T-helper 1 cell treated with Interleukin-12 subunit alpha and Interleukin-12 subunit beta and Interleukin-4 antibody, amounts not matched to agents 30 μg/mL and 1 μg/mL, for 36 hours (primary cell): Measurements from ENCODE around the gene EXOG.

ENCODE experiments used
- H3K27ac Mint-ChIP-seq: one replicate; pipeline ENCODE4 v1.8.0; 2021; ENCODE audit warnings: mild to moderate bottlenecking, mixed read lengths
- H3K27me3 Mint-ChIP-seq: one replicate; pipeline ENCODE4 v1.8.0; 2021; ENCODE audit warnings: low read depth, mixed read lengths
- H3K36me3 Mint-ChIP-seq: one replicate; pipeline ENCODE4 v1.8.0; 2021; ENCODE audit warnings: low read depth, mixed read lengths
- H3K4me1 Mint-ChIP-seq: one replicate; pipeline ENCODE4 v1.8.0; 2021; ENCODE audit warnings: low read depth, mixed read lengths
- H3K4me3 Mint-ChIP-seq: one replicate; pipeline ENCODE4 v1.8.0; 2021; ENCODE audit warnings: mild to moderate bottlenecking, moderate library complexity, mixed read lengths
- H3K9me3 Mint-ChIP-seq: one replicate; pipeline ENCODE4 v1.8.0; 2021; ENCODE audit warnings: mixed read lengths

Gene EXOG

DNA sequence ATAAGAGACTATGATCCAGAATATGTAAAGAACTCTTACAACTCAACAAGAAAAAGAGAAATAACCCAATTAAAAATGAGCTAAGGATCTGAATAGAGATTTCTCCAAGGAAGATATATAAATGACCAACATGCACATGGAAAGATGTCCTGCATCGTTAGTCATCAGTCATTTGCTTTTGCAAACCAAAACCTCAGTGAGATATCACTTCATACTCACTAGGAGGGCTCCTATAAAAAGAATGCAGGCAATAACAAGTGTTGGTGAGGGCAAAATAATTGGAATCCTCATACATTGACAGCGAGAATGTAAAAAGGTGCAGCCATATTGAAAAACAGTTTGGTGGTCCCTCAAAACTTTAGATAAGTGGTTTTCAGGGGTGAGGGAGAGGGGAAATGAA lies 56.9 kb downstream of the EXOG start:
- Mint-ChIP-seq H3K36me3 (no peaks in the 10 kb centered on the region), H3K27ac (no peak overlapping the region), H3K4me3 (no peak overlapping the region), H3K4me1 (no peaks in the 10 kb centered on the region), H3K27me3 (peaks cover 3% of the 10 kb centered on the region), H3K9me3 (no peaks in the 10 kb centered on the region)

DNA sequence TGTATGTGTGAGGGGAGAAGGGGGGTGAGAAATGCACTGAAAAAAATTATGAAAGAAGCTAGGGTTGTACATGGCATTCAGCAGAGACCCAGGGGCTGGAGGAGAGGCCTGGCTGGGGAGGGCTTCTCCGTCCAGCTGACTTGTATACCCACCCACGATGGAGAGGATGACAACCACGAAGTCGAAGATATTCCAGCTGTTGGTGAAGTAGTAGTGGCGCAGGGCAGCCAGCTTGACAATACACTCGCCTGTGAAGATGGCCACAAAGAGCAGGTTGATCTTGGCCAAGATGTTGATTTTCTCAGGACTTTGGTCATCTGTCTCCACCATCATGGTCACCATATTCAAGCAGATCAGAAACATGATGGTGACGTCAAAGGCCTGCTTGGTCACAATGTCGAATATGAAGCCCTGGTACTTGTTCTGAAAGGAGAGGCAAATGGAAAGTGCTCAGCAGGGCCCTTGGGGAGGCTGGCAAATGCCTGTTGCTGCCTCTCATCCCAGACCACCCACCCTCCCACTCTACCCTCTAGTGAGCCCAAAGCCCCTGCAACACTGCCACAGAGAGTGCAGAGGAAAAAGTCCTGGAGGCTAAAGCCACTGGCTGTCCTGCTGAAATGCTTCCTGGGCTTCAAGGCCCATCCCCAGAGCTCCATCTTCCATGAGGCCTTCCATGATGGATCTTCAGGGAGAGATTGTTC lies 58.1 kb downstream of the EXOG start:
- no peaks in the 10 kb centered on the region for H3K9me3 Mint-ChIP-seq
- no peak overlapping the region for H3K4me3 Mint-ChIP-seq
- H3K4me1 Mint-ChIP-seq, result no peaks in the 10 kb centered on the region
- peaks cover 3% of the 10 kb centered on the region for H3K27me3 Mint-ChIP-seq
- no peaks in the 10 kb centered on the region for H3K36me3 Mint-ChIP-seq
- no peak overlapping the region for H3K27ac Mint-ChIP-seq

DNA sequence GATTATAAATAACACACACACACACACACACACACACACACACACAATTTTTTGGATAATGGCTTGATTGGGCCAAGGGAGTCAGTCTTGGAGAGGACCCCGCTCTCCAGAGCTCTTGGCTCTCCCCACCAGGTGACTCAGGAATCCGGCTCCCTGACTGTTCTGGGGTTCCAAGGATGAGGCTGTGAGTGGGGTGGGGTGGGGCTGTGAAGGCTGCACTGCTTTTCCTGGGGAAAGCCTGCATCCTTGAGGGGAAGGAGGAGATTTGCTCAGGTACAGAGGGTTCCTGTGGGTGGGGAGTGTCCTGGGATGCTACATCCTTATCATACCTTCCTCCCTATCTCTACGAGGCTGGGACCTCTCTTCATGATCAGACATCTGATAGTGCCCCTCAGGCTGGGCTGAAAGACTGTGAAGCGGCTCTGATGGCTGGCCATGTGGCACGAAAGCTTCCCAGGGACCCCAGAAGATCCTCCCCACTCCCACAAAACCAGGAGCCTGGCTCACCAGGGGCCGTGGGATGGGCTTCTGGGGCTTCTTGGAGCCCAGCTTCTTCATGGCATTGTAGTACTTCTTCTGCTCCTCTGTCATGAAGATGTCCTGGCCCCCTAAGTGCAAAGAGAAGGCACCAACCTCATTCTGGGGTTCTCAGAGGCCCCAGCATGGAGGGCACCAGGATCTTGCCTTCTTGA lies 59.2 kb downstream of the EXOG start:
- no peaks in the 10 kb centered on the region for H3K36me3 Mint-ChIP-seq
- no peak overlapping the region for H3K27ac Mint-ChIP-seq
- peaks cover 3% of the 10 kb centered on the region for H3K27me3 Mint-ChIP-seq
- no peaks in the 10 kb centered on the region for H3K4me1 Mint-ChIP-seq
- no peaks in the 10 kb centered on the region for H3K9me3 Mint-ChIP-seq
- H3K4me3 Mint-ChIP-seq, result no peak overlapping the region

DNA sequence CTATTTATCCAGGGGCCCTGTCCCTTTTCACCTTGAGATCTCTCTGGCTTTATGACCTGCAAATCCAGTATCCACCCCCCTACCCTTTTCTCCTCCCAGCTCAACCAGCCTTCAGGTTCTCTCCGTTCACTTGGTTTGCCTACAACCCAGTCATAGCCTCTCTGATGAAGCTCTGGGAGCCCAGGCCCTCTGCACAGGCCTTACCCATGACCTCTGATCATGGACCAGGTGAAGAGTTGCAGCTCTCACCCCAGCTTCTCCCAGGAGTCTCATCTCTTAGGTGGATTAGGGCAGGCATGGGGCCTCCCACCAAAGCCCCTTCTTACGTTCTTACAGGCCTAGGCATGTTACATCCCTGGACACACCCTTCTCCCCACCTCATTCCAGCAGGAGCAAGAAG lies 59.8 kb downstream of the EXOG start:
- H3K36me3 Mint-ChIP-seq, result no peaks in the 10 kb centered on the region
- no peaks in the 10 kb centered on the region for H3K4me1 Mint-ChIP-seq
- H3K4me3 Mint-ChIP-seq, result no peak overlapping the region
- H3K9me3 Mint-ChIP-seq, result no peaks in the 10 kb centered on the region
- H3K27ac Mint-ChIP-seq, result no peak overlapping the region
- H3K27me3 Mint-ChIP-seq, result peaks cover 3% of the 10 kb centered on the region

DNA sequence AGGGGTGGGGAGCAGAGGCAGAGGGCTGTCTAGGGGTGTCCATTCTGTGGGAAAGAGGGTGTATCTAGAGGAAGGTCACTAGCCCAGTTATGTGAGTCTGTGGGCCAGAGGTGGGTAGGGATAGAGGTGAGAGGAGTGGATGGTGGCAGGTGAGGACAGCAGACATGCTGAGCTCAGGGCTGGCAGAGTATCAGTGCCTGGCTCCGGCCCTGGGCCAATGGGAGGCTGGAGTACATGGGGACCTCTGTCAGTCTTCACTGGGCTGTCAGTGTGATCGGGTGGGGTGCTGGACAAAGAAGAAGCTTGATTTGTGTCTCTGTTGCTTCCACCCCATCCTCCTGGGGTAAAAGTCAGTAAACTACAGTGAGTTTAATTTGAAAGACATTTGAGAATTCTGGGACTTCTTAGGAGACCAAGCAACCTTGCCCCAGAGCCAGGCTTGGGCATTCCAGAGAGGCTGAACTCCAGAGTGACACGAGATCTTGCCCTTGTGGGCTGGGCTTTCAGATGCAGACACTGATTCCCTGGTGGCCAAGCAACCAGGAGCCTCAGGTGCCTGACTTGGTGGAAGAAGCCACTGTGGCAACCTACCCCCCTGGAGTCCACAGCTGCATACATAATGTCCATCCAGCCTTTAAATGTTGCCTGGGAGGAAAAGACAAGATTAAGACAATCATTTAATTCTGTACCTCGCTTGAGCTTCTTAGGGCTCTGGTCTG lies 60.7 kb downstream of the EXOG start:
- Mint-ChIP-seq H3K4me1 (no peaks in the 10 kb centered on the region), H3K27me3 (peaks cover 3% of the 10 kb centered on the region), H3K27ac (no peak overlapping the region)

DNA sequence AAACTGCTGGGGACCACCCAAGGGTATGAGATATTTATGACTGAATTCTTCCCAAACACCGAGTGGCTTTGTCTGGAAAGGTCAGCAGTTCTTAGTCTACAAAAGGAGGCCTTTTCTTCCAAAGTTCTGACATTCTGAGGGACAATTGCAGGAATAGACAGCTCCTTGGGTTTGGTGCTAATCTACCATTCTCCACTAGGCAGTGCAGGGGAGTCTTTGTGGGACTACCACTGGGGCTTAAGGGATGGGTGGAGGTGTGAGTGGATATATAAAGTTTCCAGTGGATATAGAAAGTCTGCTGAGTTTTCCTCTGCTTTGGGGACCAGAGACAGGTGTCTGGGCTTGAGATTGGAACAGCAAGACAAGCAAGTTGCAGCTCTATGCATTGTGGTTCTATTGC lies 62.7 kb downstream of the EXOG start:
- H3K4me3 Mint-ChIP-seq, result no peak overlapping the region
- peaks cover 3% of the 10 kb centered on the region for H3K27me3 Mint-ChIP-seq
- H3K9me3 Mint-ChIP-seq, result no peaks in the 10 kb centered on the region
- H3K27ac Mint-ChIP-seq, result no peak overlapping the region
- no peaks in the 10 kb centered on the region for H3K4me1 Mint-ChIP-seq
- H3K36me3 Mint-ChIP-seq, result no peaks in the 10 kb centered on the region

More for the DNA sequence above, 60.7 kb downstream of the EXOG start:
- H3K36me3 Mint-ChIP-seq, result no peaks in the 10 kb centered on the region
- no peak overlapping the region for H3K4me3 Mint-ChIP-seq
- H3K9me3 Mint-ChIP-seq, result no peaks in the 10 kb centered on the region

DNA sequence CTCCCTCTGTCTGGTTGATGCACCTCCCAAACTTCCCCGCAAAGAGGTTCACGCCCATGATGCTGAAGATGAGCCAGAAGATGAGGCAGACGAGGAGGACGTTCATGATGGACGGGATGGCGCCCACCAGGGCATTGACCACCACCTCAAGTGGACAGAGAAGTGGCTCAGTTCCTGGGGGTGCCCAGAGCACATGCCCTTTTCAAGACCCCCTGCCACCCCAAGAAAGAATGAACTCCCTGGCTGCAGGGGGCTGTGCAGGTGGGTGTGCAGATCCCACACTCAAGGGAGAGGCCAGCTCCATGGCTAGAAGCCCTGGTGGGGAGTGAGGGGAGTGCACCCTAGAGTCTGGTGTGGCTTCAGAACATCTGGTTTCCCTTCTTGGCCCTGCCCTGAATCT lies 64.1 kb downstream of the EXOG start:
- Mint-ChIP-seq H3K9me3 (no peaks in the 10 kb centered on the region), H3K36me3 (no peaks in the 10 kb centered on the region), H3K27ac (no peak overlapping the region), H3K4me3 (no peak overlapping the region), H3K27me3 (peaks cover 3% of the 10 kb centered on the region), H3K4me1 (no peaks in the 10 kb centered on the region)

DNA sequence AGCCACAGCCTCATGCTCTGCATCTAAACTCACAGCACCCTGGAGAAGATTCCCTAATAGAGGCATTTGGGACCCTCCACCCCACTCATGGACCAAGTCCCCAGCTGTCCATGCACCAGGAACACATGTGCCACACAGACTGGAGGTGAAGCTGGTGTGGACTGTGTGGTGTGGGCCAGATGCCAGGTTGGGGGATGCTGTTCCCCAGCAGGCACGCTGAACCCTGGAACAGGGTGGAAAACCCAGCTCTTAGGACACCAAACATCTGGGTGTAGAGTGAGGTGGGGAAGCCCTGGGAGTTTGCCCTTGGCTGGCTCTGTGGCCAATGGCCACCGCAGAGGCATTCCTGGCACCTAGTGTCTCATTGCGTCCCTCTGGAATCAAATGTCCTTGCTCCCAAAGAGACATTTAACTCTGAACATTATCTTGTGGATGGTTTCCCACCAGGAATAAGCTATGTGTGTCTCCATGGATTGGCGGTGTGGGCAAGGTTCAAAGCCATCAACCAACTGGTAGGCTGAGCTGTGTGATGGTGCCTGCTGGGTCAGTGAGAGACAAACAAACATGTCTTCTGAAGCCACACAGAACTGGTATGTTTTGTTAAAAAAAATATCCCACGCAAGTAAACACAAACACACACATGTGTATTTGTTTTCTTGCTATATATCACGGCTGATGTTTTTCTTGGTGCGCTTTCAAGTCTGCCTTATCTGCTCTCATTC lies 65.0 kb downstream of the EXOG start:
- no peaks in the 10 kb centered on the region for H3K4me1 Mint-ChIP-seq
- no peaks in the 10 kb centered on the region for H3K9me3 Mint-ChIP-seq
- no peak overlapping the region for H3K4me3 Mint-ChIP-seq
- no peaks in the 10 kb centered on the region for H3K36me3 Mint-ChIP-seq
- peaks cover 3% of the 10 kb centered on the region for H3K27me3 Mint-ChIP-seq
- no peak overlapping the region for H3K27ac Mint-ChIP-seq

DNA sequence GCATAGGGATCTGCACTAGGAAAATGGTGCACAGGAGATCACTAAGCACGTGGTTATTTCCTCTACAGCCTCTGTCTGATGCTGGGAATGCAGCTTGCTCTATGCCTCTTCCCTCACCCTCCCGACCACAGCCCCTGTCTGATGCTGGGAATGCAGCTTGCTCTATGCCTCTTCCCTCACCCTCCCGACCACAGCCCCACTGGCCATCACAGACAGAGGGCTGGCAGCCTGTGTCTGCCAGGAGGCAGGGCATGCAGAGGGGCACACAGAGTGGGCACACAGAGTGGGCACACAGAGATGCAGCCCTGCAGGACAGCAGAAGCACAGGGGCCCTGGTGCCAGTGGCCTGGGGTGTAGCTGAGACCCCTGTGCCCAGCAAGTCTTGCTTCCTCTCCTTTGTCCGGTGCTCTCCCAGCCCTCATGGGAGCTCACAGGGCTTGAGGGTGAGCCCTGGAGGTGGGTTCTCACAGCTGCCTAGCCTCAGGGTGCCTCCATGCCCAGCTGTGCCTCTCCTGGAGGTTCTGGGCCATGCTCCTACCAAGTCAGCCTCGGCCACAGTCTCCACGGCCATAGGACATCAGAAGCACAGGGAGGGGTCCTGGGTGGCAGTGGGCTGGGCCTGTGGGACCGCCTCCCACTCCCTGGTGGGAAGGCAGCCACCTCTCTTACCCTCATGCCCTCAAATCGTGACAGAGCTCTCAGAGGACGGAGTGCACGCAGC lies 65.8 kb downstream of the EXOG start:
- H3K4me1 Mint-ChIP-seq, result no peaks in the 10 kb centered on the region
- no peaks in the 10 kb centered on the region for H3K36me3 Mint-ChIP-seq
- H3K27me3 Mint-ChIP-seq, result peaks cover 3% of the 10 kb centered on the region
- no peak overlapping the region for H3K4me3 Mint-ChIP-seq
- no peak overlapping the region for H3K27ac Mint-ChIP-seq
- H3K9me3 Mint-ChIP-seq, result no peaks in the 10 kb centered on the region

DNA sequence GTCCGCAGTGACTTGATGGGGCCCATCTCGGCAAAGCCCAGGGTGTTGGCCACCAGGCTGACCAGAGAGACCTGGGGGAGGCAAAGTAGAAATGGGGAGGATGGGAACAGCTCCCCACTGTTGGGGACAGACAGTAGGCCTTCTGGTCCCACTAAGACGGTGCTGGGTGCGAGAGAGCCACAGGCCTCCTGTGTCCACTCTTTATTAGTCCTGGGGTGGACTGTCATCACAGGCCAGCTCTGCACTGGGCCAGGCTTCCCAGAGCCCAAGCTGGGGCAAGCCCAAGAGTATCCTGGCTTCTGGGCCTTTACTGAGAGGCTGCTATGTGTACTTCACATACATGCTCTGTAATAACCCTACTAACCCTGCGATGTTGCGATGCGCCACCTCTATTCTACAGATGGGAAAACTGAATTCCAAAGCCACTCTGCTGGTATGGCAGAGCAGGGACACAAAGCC lies 66.4 kb downstream of the EXOG start:
- H3K36me3 Mint-ChIP-seq, result no peaks in the 10 kb centered on the region
- no peaks in the 10 kb centered on the region for H3K9me3 Mint-ChIP-seq
- peaks cover 3% of the 10 kb centered on the region for H3K27me3 Mint-ChIP-seq
- no peaks in the 10 kb centered on the region for H3K4me1 Mint-ChIP-seq
- H3K27ac Mint-ChIP-seq, result no peak overlapping the region
- no peak overlapping the region for H3K4me3 Mint-ChIP-seq

DNA sequence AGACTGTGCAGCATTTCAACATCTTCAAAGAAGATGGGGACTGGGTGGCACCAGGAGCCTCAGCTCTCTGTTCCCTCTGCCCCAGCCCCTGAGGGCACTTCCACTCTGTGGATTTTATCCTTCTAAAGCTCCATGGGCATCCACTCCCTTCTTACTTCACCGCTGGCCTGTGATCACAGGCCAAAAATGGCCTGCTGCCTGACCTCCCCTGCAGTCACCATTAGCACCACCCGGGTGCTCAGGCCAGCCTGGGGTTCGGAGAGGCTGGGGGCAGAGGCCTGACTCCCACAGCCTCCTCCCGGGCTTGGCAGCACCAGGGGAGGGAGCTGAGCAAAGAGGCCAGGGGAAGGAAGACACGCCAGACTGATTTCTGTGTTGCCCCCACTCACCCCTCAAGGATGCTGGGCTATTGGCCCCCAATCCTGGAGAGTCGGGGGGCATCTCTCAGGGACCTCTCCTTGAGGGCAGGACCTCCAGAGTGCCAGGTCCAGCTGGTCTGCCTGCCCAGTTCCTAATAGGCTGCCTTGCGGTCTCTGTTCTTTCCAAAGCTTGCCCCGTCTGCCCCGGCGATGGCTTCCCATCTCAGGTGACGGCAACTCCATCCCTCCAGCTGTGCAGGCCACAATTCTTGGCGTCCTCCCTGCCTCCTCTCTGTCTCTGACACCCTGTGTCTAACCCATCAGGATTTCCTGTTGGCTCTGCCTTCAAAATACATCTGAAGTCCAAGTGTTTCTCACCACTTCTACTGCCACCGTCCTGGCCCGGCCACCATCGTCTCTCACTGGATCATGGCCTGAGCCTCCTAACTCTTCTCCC lies 67.1 kb downstream of the EXOG start:
- no peaks in the 10 kb centered on the region for H3K27me3 Mint-ChIP-seq

DNA sequence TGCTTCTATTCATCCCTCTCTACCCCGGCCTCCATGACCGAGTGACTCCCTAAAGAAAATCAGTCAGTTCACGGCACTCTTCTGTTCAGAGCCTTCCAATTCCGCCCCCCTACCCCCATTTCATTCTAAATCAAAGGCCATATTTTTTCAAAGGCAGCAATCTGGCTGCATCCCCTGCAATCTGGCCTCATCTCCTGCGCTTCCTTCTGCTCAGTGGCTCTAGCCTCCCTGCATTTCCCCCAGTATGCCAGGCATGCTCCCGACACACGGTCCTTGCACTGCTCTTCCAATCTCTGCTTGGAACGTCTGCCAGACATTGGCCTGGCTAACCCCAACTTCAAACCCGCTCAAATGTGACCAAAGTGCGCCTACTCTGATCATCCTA lies 67.7 kb downstream of the EXOG start:
- no peak overlapping the region for H3K4me3 Mint-ChIP-seq
- H3K9me3 Mint-ChIP-seq, result no peaks in the 10 kb centered on the region
- no peaks in the 10 kb centered on the region for H3K27me3 Mint-ChIP-seq
- H3K27ac Mint-ChIP-seq, result no peak overlapping the region
- H3K36me3 Mint-ChIP-seq, result no peaks in the 10 kb centered on the region
- no peaks in the 10 kb centered on the region for H3K4me1 Mint-ChIP-seq

More for the DNA sequence above, 67.1 kb downstream of the EXOG start:
- H3K4me1 Mint-ChIP-seq, result no peaks in the 10 kb centered on the region
- H3K36me3 Mint-ChIP-seq, result no peaks in the 10 kb centered on the region
- H3K9me3 Mint-ChIP-seq, result no peaks in the 10 kb centered on the region
- H3K27ac Mint-ChIP-seq, result no peak overlapping the region
- H3K4me3 Mint-ChIP-seq, result no peak overlapping the region

DNA sequence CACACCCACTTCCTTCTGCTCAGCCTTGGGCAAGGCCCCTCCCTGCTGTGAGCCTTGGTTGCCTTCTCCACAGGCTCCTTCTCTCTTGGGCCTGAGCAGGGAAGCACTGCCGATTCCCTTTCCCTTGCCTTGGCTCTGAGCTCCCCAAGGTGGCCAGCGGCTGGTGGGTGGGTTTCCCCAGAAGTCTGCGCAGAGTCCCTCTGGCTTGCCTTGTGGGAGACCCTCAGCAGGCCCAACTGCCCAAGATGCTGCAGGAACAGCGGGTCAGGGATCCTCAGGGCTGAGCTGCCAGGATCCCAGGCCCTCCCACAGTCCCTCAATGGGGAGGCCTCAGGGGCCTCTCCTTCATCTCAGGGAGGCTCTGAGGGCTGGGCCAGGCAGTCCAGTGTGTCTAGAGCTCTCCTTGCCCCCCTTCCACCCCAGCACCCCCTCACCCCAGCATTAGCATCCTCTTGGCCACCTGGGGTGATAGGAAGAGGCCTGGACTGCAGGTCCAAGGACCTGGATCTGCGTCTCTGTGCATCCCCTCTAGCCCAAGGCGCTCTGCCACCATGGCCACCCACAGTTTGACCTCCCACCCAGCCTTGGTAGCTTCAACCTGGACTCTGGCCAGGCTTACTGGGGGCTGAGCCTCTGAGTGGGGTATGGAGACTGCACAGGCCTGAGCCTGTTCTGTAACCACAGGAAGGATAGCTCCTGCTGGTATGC lies 68.6 kb downstream of the EXOG start:
- Mint-ChIP-seq H3K4me1 (no peaks in the 10 kb centered on the region), H3K36me3 (no peaks in the 10 kb centered on the region), H3K27me3 (no peaks in the 10 kb centered on the region), H3K9me3 (no peaks in the 10 kb centered on the region), H3K27ac (no peak overlapping the region), H3K4me3 (no peak overlapping the region)
